Umbilical cord (tissue), 2 donors: ENCODE measurements around the gene ERAP2. TPM values are rescaled to one million over a fixed set of nuclear protein-coding genes. Genes with fewer than 3 reads are reported as not detected.
"Not testable (repeated sequence)": the region's sequence is repeated elsewhere in the genome, so short reads cannot be mapped to it uniquely, and the experiment has no call there.

Source experiments
- DNase-seq: peaks from one replicate; pipeline ENCODE4 v3.0.0-alpha.2; 2015; ENCODE audit warnings: low spot score
- total RNA-seq: library from RNA; depleted of rRNA; stranded (reverse); fragments of >200 nt; gene quantifications from one replicate; pipeline ENCODE4 v1.2.3, GENCODE V29; 2014; ENCODE audit warnings: low replicate concordance; ENCODE audit not compliant: insufficient read depth

The ERAP2 gene
- total RNA-seq, 1 donor from 2014 or later = 14.2 TPM

GRCh38 chr5:96896276-96896675, 20.0 kb downstream of the ERAP2 start:
- no peak for DNase-seq

DNA sequence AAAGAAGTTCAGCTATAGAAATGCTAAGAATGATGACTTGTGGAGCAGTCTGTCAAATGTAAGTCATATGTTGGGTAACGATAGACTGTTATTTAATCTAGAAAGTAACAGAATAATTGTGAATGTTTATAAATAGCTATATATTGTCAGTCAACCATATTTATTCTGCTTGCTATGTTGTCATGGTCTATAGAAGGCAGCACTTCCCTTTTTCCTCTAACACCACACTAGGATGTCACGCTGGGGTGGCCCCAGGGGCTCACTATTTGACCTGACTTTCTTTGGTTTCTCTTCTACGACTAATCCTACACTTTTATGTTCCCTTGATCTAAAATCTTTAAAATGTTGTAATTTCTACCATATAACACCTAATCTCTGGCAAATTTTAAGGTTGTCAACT, 20.5 kb downstream of the ERAP2 start:
- DNase-seq = no peak

DNA sequence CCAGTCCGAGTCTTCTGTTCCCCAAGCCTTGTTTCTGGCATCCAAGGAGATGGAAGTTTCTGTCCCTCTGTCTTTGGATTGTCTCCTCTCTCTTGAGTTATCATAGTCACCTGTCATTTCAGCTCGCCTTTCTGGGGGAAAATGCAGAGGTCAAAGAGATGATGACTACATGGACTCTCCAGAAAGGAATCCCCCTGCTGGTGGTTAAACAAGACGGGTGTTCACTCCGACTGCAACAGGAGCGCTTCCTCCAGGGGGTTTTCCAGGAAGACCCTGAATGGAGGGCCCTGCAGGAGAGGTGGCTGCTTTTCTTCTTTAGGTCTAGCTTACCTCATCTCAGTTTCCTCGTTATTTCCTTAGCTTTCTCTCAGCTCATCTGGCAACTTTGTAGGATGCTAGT, 25.1 kb downstream of the ERAP2 start:
- no peak for DNase-seq

DNA sequence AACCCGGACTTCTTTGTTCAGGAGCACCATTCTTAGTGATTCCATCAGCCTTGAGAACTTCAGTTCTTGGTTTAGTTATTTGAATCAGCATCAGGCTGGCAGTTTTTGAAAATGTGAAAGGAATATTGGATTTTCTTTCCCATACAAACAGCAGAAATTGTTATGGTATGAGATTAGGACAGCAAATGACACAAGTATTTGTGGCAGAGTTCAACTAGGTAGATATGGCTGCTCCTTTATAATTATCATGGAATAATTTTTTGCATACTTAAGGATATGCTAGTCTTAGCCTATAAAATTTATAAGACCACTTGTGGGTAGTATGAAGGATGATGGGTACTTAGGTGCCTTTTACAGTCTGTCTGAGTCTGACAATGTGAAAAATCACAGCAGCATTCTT, 25.5 kb downstream of the ERAP2 start:
- DNase-seq = no peak

DNA sequence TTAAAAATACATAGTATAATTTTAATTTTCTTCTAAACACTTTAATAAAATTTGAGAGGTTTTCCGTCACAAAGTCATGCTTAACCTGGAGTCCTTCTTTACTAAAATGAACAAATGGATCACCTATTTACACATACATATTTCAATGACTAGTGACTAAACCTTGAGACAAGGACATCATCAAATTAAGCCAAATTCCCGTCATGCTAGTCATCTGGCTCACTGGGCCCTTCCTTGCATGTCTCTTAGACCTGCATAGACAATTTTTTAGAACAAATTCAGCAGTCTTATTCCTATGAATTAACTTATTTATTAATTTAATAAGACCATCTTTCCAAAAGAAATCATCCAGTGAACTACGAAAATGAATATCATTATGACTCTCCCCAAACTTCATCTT, 26.6 kb downstream of the ERAP2 start:
- no peak for DNase-seq

DNA sequence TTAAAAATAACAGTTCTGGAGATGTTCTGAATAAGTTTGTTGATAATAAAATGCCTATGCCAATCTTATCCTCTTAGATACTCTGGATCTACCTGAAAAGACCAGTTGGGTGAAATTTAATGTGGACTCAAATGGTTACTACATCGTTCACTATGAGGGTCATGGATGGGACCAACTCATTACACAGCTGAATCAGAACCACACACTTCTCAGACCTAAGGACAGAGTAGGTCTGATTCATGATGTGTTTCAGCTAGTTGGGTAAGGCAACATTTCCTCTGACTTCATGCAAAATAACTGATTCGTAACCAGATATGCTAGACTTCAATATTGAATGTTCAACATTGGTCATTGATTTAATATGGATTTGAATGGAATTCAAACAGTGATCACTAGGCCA, 27.0 kb downstream of the ERAP2 start:
- DNase-seq = no peak

DNA sequence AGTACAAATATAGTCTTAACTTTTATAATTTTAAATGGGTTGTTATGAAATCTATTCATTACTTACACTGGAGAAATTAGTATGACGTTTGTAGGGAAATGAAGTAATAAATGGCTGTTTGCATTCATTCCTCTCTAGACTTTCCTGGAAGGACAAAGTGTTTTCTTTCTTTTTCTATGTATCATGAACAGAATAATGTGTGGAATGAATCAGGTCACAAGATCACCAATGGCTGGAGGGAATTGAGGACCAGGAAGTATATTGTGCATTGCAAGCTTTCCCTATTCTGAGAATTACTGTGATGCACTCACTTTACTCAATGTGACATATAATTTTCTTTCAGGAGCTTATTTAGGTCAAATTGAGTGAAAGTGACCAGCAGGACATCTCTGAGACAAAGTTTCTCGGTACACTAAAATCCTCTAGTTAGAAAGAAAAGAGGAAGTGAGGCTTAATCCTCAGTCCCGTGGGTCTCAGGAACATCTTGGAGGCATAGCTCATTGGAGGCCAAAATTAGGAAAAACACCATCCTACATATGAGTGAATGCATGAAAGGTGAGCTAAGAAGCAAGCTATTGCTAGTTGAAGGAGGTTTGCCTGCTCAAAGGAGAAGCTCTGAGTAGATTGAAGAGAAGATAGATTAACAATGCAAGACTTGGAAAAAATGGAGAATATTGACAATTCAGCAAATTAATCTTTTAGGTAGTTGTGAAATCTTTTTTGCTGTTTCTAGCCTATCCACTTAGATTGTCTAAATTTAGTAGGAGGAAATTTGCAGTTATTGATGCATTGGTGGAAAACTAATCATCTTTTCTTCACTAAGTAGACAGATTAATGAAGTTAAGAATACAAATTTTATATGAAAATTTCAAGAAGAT, 28.0 kb downstream of the ERAP2 start:
- DNase-seq = no peak

GRCh38 chr5:96905864-96906263, 29.6 kb downstream of the ERAP2 start:
- DNase-seq = no peak

GRCh38 chr5:96909003-96909402, 32.7 kb downstream of the ERAP2 start:
- no peak for DNase-seq

- no peak for DNase-seq
Observed at GRCh38 chr5:96909435-96909834, 33.1 kb downstream of the ERAP2 start.

- DNase-seq = no peak
Observed at GRCh38 chr5:96911139-96911538, 34.8 kb downstream of the ERAP2 start.

DNA sequence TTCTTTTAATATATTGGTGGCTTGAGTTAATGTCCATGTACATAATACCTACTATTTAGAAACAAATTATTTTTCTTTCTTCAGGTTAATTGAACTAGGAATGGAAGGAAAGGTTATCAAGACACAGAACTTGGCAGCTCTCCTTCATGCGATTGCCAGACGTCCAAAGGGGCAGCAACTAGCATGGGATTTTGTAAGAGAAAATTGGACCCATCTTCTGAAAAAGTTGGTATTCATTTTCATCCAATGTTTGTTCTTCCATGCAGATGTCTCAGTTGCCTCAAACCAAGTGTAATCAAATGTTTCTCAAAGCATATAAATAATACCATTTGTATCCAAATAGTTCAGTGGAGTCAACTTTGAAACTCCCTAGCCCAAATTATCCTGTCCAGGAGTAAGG, 36.9 kb downstream of the ERAP2 start:
- DNase-seq = no peak

- no peak for DNase-seq
Observed at GRCh38 chr5:96919754-96920197, 43.5 kb downstream of the ERAP2 start.

DNA sequence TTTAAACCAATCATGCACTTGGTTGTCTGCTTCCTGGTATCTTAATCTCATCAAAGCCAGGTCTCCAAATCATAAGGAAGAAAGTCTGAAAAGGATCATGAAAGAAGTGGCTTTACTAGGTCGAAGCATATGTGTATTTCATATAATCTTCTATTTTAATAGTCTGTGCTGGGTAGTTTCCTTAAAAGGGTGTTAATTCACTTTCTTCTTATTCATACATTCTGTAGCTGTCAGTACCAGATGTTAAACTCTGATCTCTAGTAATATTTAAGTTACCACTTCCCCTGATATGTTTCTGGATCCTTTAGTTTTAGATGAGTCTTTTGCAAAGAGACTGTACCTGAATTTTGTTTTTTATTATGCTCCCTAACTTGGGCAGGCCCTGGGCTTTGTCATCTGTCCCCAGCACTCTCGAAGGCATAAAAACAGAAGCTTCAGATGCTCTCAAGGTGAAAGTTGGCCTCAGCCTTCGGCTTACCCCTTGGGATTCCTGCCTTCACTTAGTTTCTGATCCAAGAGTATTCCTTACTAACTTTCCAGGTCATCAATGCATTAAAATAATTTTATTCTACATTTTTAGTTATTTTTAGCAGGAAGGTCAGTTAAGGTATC, 44.5 kb downstream of the ERAP2 start:
- no peak for DNase-seq

DNA sequence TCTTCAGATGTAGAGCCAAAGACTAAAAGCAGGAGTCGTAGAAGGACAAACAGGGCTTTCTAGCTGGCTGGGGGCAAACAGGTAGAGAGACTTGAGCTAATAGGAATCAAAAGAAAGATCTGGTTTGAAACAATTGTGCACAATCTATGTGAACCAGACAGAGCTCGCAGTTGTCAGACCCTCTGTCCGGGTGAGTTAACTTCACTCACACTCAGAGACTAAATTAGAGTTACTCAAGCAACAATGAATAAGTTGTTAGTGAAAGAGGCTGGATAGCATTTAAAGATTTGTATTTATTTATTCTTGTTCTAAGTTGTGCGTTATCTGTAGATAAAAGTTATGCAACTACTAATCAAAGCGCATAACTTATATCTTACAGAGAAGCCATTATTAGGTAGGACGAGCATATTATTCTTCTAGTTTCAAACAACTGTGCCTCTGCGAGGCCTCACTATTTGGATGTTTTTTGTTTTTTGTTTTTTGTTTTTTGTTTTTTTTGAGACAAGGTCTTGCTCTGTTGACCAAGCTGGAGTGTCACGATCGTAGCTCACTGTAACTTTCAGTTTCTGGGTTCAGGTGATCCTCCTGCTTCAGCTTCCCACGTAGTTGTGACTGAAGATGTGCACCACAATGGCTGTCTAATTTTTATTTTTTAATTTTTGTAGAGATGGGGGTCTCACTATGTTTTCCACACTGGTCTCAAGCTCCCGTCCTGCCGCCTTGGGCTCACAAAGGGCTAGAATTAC, 46.4 kb downstream of the ERAP2 start:
- no peak for DNase-seq

- peak; percentile 40 for DNase-seq
Observed at GRCh38 chr5:96924016-96924443, 47.7 kb downstream of the ERAP2 start.

GRCh38 chr5:96926276-96926675, 50.0 kb downstream of the ERAP2 start:
- no peak for DNase-seq

DNA sequence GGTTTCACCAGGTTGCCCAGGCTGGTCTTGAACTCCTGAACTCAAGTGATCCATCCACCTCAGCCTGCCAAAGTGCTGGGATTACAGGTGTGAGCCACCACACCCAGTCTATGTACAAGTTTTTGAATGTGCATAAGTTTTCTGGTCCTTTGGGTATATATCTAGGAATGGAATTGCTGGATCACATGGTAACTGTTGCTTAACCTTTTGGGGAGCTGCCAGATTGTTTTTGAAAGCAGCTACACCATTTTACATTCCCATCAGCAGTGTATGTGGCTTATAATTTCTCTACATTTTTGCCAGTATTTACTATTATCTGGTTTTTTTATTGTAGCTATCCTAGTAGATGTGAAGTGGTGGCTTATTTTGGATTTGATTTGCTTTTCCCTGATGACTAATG, 50.7 kb downstream of the ERAP2 start:
- DNase-seq = no peak

DNA sequence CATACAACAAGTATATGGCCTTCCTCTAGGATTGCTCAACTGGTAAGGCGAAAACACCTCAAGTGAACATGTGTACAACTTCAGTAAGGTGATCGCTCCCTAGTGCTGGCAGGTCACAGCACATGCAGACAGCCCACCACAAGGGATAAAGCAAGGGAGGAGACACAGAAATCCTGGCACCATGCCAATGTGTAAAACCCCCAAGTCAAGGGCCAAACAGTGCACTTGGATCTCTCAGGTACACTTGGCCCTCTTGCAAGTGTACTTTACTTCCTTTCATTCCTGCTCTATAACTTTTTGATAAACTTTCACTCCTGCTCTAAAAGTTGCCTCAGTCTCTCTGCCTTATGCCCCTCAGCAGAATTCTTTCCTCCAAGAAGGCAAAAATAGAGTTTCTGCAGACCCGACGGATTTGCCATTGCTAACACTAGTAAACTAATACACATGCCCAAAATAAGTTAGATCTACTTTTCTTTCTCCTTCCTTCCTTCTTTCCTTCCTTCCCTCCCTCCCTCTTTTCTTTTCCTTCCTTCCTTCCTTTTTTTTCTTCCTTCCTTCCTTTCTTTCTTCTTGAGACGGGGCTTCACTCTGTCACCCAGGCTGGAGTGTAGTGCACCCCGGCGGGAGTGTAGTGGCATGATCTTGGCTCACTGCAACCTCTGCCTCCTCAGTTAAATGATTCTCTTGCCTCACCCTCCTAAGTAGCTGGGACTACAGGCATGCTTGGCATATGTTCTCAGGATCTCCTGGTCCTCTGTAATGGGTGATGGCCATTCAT, 52.8 kb downstream of the ERAP2 start:
- no peak for DNase-seq

DNA sequence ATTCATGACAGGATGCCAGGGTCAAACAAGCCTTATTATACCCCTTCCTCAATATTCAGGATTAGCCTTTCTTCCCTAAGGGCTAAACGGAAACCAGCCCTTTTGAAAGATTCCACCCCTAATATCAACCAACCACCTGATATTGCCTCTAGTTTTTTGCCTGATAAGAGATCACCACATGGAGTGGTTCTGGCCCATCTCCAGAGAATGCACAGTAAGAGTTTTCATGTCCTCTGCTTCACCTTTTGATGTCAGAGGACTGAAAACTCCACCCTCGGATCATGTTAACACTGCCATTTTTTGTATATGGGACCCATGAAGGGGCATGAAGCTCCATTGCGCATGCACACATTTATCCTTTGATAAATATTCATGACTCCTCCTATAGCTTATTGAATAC, 53.8 kb downstream of the ERAP2 start:
- DNase-seq = no peak

DNA sequence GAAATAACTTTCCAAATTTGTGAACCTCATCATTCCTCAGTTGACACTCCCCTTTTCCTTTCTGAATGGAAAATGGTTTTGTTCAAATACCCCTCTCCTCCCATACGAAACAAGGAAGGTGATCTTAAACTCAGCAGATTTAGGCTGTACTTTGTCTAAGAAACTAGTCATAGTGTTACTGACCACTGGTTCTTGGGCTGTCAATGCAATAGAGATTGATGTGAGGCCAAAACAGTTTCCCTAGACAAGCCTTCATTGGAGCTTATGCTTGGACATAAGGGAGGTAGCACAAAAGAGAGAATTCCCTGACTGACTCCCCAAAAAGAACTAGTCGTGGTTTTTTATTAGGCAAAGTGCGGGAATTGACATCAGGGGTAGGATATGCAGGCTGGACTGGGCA, 54.3 kb downstream of the ERAP2 start:
- no peak for DNase-seq

GRCh38 chr5:96931037-96931436, 54.7 kb downstream of the ERAP2 start:
- not testable (repeated sequence) for DNase-seq
